Cardiac septum (tissue), 1 donor: ENCODE data around the gene SMARCA2. TPM values are rescaled to one million over a fixed set of nuclear protein-coding genes. Genes with fewer than 3 reads are reported as not detected.

ENCODE experiments used
- DNase-seq: peaks from one replicate; pipeline ENCODE4 v3.0.0-alpha.2; 2020; ENCODE audit warnings: low spot score
- intact Hi-C: fragments of 100-400 bp; cut with DNase I; formaldehyde crosslinking; loops from one replicate; pipeline ENCODE4 v1.14.0; 2022
- total RNA-seq: library from RNA; stranded (reverse); fragmentation: NEBNext Ultra II Directional; extraction: Animal tissue kit (Norgen Biotek cat#: 25700); gene quantifications from one replicate; pipeline ENCODE4 v1.2.1, GENCODE V29; 2021
- donor health status: DM: no; HTN: no; CAD: no.

SMARCA2 gene
- total RNA-seq, 1 donor from 2014 or later = 105 TPM

- intact Hi-C loops = no loop called here
- DNase-seq = no peak
Observed at GRCh38 chr9:2072752-2073405, 57.7 kb downstream of the SMARCA2 start.

GRCh38 chr9:2082772-2083171 is 67.6 kb downstream of the SMARCA2 start:
- intact Hi-C loops = no loop called here
- DNase-seq = no peak

- intact Hi-C loops = no loop called here
- no peak for DNase-seq
Observed at GRCh38 chr9:2083479-2083878, 68.3 kb downstream of the SMARCA2 start.

GRCh38 chr9:2085716-2086115 is 70.6 kb downstream of the SMARCA2 start:
- DNase-seq = no peak
- intact Hi-C loops = no loop called here

- intact Hi-C loops = no loop called here
- no peak for DNase-seq
Observed at GRCh38 chr9:2086116-2086515, 71.0 kb downstream of the SMARCA2 start.

- intact Hi-C loops = no loop called here
- no peak for DNase-seq
Observed at GRCh38 chr9:2086971-2087370, 71.8 kb downstream of the SMARCA2 start.

- intact Hi-C loops = no loop called here
- no peak for DNase-seq
Observed at GRCh38 chr9:2087500-2088313, 72.6 kb downstream of the SMARCA2 start.

- intact Hi-C loops = no loop called here
- DNase-seq = no peak
Observed at GRCh38 chr9:2093920-2094597, 78.9 kb downstream of the SMARCA2 start.

GRCh38 chr9:2096376-2096970 is 81.3 kb downstream of the SMARCA2 start:
- intact Hi-C loops = no loop called here
- no peak for DNase-seq

GRCh38 chr9:2106666-2107065 is 91.5 kb downstream of the SMARCA2 start:
- intact Hi-C loops = no loop called here
- no peak for DNase-seq

- no peak for DNase-seq
- intact Hi-C loops = no loop called here
Observed at GRCh38 chr9:2107906-2108451, 92.8 kb downstream of the SMARCA2 start.

- DNase-seq = no peak
- intact Hi-C loops = no loop called here
Observed at GRCh38 chr9:2109069-2109650, 94.0 kb downstream of the SMARCA2 start.

- DNase-seq = no peak
- intact Hi-C loops = no loop called here
Observed at GRCh38 chr9:2110036-2110435, 94.9 kb downstream of the SMARCA2 start.

- intact Hi-C loops = no loop called here
- DNase-seq = no peak
Observed at GRCh38 chr9:2116073-2116472, 100.9 kb downstream of the SMARCA2 start.

GRCh38 chr9:2117527-2117926 is 102.4 kb downstream of the SMARCA2 start:
- intact Hi-C loops = no loop called here
- no peak for DNase-seq

GRCh38 chr9:2119566-2119965 is 104.4 kb downstream of the SMARCA2 start:
- no peak for DNase-seq
- intact Hi-C loops = no loop called here

- intact Hi-C loops = no loop called here
- no peak for DNase-seq
Observed at GRCh38 chr9:2120926-2121689, 106.0 kb downstream of the SMARCA2 start.

- intact Hi-C loops = no loop called here
- no peak for DNase-seq
Observed at GRCh38 chr9:2122299-2122698, 107.2 kb downstream of the SMARCA2 start.

GRCh38 chr9:2125906-2126305 is 110.8 kb downstream of the SMARCA2 start:
- no peak for DNase-seq
- intact Hi-C loops = loop anchor here (5.0 kb wide), 1 partner anchor 711 kb away; no protein-coding TSS in a partner anchor
